GM06990 (cell line): ENCODE measurements around the gene KIAA1549.

Experiments used
- DNase-seq: peaks from one replicate; pipeline ENCODE4 v3.0.0-alpha.2; 2011; ENCODE audit not compliant: insufficient read length; ENCODE audit errors: extremely low read depth
- H3K27me3 ChIP-seq: replicated peaks from 2 replicates; pipeline ENCODE4 v1.6.0; 2011; ENCODE audit warnings: low read length; ENCODE audit not compliant: control insufficient read depth, insufficient read depth
- H3K36me3 ChIP-seq: 2 replicates; pipeline ENCODE4 v1.5.1; 2011; ENCODE audit warnings: low read length; ENCODE audit not compliant: control insufficient read depth, insufficient read depth
- H3K4me3 ChIP-seq: replicated peaks from 2 replicates; pipeline ENCODE4 v1.5.1; 2011; ENCODE audit warnings: low read depth, mild to moderate bottlenecking, control low read depth, low read length
- TF ChIP-seq, protein P1 (sequence below): IDR thresholded peaks from 2 replicates; pipeline ENCODE4 v1.5.1; 2011; ENCODE audit warnings: low read length, control low read depth, mild to moderate bottlenecking, inconsistent platforms; ENCODE audit not compliant: insufficient read depth, poor library complexity, severe bottlenecking

KIAA1549 gene

GRCh38 chr7:138937484-138937883 is 43.7 kb downstream of the KIAA1549 start:
- H3K36me3 ChIP-seq = no peaks in the 10 kb centered on the region
- no peak for DNase-seq
- TF ChIP-seq, protein P1, sequence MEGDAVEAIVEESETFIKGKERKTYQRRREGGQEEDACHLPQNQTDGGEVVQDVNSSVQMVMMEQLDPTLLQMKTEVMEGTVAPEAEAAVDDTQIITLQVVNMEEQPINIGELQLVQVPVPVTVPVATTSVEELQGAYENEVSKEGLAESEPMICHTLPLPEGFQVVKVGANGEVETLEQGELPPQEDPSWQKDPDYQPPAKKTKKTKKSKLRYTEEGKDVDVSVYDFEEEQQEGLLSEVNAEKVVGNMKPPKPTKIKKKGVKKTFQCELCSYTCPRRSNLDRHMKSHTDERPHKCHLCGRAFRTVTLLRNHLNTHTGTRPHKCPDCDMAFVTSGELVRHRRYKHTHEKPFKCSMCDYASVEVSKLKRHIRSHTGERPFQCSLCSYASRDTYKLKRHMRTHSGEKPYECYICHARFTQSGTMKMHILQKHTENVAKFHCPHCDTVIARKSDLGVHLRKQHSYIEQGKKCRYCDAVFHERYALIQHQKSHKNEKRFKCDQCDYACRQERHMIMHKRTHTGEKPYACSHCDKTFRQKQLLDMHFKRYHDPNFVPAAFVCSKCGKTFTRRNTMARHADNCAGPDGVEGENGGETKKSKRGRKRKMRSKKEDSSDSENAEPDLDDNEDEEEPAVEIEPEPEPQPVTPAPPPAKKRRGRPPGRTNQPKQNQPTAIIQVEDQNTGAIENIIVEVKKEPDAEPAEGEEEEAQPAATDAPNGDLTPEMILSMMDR = no peak
- no peak overlapping the region for H3K4me3 ChIP-seq
- H3K27me3 ChIP-seq = no peaks in the 10 kb centered on the region

- Histone ChIP-seq H3K27me3 (no peaks in the 10 kb centered on the region), H3K4me3 (no peak overlapping the region), H3K36me3 (no peaks in the 10 kb centered on the region)
- DNase-seq = no peak
- TF ChIP-seq, protein P1 = no peak
Observed at GRCh38 chr7:138935465-138936011, 45.7 kb downstream of the KIAA1549 start.

DNA sequence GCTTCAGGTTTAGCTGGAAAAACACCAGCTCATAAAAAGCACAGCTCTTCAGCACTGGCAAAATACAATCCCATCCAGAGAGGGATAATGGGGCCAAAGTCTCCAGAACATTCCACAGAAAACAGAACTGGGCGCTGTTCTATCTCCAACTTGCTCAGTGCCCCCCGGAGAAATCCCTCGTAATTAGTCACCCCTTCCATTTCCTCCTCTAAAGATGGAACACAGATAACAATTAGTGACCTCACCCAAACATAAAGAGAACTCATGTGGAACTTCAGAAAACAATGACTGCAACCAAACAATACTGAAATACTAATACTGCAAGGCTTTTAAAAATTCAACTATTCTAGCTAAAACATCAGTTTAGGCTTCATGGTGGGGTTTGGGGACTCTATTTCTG is 46.3 kb downstream of the KIAA1549 start:
- no peak for DNase-seq
- H3K27me3 ChIP-seq = no peaks in the 10 kb centered on the region
- no peak overlapping the region for H3K4me3 ChIP-seq
- H3K36me3 ChIP-seq = no peaks in the 10 kb centered on the region
- TF ChIP-seq, protein P1 = no peak

- no peaks in the 10 kb centered on the region for H3K36me3 ChIP-seq
- no peak for DNase-seq
- H3K27me3 ChIP-seq = no peaks in the 10 kb centered on the region
- TF ChIP-seq, protein P1 = no peak
- H3K4me3 ChIP-seq = no peak overlapping the region
Observed at GRCh38 chr7:138934367-138934766, 46.8 kb downstream of the KIAA1549 start.

DNA sequence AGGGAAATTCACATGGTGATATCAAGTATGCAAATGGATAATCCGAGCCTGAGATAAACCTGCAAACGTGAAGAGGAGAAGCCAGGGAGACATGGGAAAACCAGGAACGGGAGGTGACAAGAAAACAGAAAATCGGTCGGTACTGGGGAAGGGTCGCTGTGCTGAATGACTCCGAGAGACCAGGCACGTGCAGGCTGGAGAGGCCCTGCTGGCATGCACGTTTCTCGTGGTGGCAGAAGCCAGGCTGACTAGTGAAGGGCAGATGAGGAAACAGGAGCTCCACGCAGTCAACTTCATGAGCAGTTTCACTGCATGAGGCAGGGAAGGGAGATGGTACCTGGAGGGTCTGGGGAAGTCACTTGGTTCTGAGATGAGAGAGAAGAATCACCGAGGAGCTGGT is 48.3 kb downstream of the KIAA1549 start:
- H3K36me3 ChIP-seq = no peaks in the 10 kb centered on the region
- TF ChIP-seq, protein P1 = no peak
- no peak for DNase-seq
- no peaks in the 10 kb centered on the region for H3K27me3 ChIP-seq
- no peak overlapping the region for H3K4me3 ChIP-seq

- DNase-seq = no peak
- Histone ChIP-seq H3K36me3 (no peaks in the 10 kb centered on the region), H3K27me3 (no peaks in the 10 kb centered on the region), H3K4me3 (no peak overlapping the region)
- TF ChIP-seq, protein P1 = no peak
Observed at GRCh38 chr7:138932427-138932826, 48.8 kb downstream of the KIAA1549 start.
